PC-9 (cell line): Measurements from ENCODE around the gene TAB3.

Source experiments
- EZH2 ChIP-seq: fragments of 200-600 bp; sonication (generic); IDR thresholded peaks from 2 replicates; pipeline ENCODE4 v1.8.0; 2017; ENCODE audit warnings: antibody characterized with exemption, low read depth
- TF ChIP-seq, protein P1 (sequence below): fragments of 200-600 bp; sonication (generic); conservative IDR thresholded peaks from 2 replicates; pipeline ENCODE4 v1.6.1; 2017; ENCODE audit warnings: mixed run types, antibody characterized with exemption, mild to moderate bottlenecking, moderate library complexity

- TF ChIP-seq, protein P1, sequence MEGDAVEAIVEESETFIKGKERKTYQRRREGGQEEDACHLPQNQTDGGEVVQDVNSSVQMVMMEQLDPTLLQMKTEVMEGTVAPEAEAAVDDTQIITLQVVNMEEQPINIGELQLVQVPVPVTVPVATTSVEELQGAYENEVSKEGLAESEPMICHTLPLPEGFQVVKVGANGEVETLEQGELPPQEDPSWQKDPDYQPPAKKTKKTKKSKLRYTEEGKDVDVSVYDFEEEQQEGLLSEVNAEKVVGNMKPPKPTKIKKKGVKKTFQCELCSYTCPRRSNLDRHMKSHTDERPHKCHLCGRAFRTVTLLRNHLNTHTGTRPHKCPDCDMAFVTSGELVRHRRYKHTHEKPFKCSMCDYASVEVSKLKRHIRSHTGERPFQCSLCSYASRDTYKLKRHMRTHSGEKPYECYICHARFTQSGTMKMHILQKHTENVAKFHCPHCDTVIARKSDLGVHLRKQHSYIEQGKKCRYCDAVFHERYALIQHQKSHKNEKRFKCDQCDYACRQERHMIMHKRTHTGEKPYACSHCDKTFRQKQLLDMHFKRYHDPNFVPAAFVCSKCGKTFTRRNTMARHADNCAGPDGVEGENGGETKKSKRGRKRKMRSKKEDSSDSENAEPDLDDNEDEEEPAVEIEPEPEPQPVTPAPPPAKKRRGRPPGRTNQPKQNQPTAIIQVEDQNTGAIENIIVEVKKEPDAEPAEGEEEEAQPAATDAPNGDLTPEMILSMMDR, result no peak
- TF ChIP-seq EZH2, result no peak
These were observed 95.3 kb downstream of the TAB3 start for GRCh38 chrX:30793767-30794103.
